ENCODE measurements around the gene ARL6IP6. TPM values are rescaled to one million over a fixed set of nuclear protein-coding genes. Genes with fewer than 3 reads are reported as not detected.
"Not testable (repeated sequence)": the region's sequence is repeated elsewhere in the genome, so short reads cannot be mapped to it uniquely, and the experiment has no call there.

ARL6IP6 gene
- total RNA-seq, 1 donor, result 19.4 TPM

- peaks cover 24% of the 10 kb centered on the region for H3K4me1 ChIP-seq (ENCODE audit: insufficient read depth, low read length)
- H3K27me3 ChIP-seq (ENCODE audit: insufficient read depth, low read length), result no peaks in the 10 kb centered on the region
- H3K4me3 ChIP-seq (ENCODE audit: low read length), result no peak overlapping the region
- no peaks in the 10 kb centered on the region for H3K9me3 ChIP-seq (ENCODE audit: low read depth, low read length)
Measured at GRCh38 chr2:152715112-152715511, 3.3 kb upstream of the ARL6IP6 start.

- Histone ChIP-seq H3K4me3 (ENCODE audit: low read length) (no peak overlapping the region), H3K4me1 (ENCODE audit: insufficient read depth, low read length) (peaks cover 30% of the 10 kb centered on the region), H3K9me3 (ENCODE audit: low read depth, low read length) (no peaks in the 10 kb centered on the region), H3K27me3 (ENCODE audit: insufficient read depth, low read length) (no peaks in the 10 kb centered on the region)
Measured at GRCh38 chr2:152715854-152716428, 2.5 kb upstream of the ARL6IP6 start.

- H3K9me3 ChIP-seq (ENCODE audit: low read depth, low read length), result no peaks in the 10 kb centered on the region
- H3K4me1 ChIP-seq (ENCODE audit: insufficient read depth, low read length), result peaks cover 32% of the 10 kb centered on the region
- peak overlapping the region; percentile 95 for H3K4me3 ChIP-seq (ENCODE audit: low read length)
- H3K27me3 ChIP-seq (ENCODE audit: insufficient read depth, low read length), result no peaks in the 10 kb centered on the region
Measured at GRCh38 chr2:152716805-152717227, 1.6 kb upstream of the ARL6IP6 start.

GRCh38 chr2:152717228-152718075 lies 968 bp upstream of the ARL6IP6 start, which contains the start of gene PRPF40A:
TSS of gene PRPF40A (minus strand) at chr2:152717461. CDS start at chr2:152717439, 22 bp downstream.
- H3K4me3 ChIP-seq (ENCODE audit: low read length), result peak within 1 kb of the TSS; percentile 95
- H3K9me3 ChIP-seq (ENCODE audit: low read depth, low read length), result no peaks in the 10 kb centered on the region
- H3K27me3 ChIP-seq (ENCODE audit: insufficient read depth, low read length), result no peaks in the 10 kb centered on the region
- peaks cover 32% of the 10 kb centered on the region for H3K4me1 ChIP-seq (ENCODE audit: insufficient read depth, low read length)

- H3K4me1 ChIP-seq (ENCODE audit: insufficient read depth, low read length), result peaks cover 32% of the 10 kb centered on the region
- peak overlapping the region; percentile 95 for H3K4me3 ChIP-seq (ENCODE audit: low read length)
Measured at GRCh38 chr2:152718909-152719645, 657 bp downstream of the ARL6IP6 start.

GRCh38 chr2:152720794-152721193 lies 2.4 kb downstream of the ARL6IP6 start:
- peaks cover 26% of the 10 kb centered on the region for H3K4me1 ChIP-seq (ENCODE audit: insufficient read depth, low read length)
- no peaks in the 10 kb centered on the region for H3K9me3 ChIP-seq (ENCODE audit: low read depth, low read length)
- no peak overlapping the region for H3K4me3 ChIP-seq (ENCODE audit: low read length)
- H3K27me3 ChIP-seq (ENCODE audit: insufficient read depth, low read length), result no peaks in the 10 kb centered on the region

More at GRCh38 chr2:152718909-152719645, 657 bp downstream of the ARL6IP6 start:
- H3K9me3 ChIP-seq (ENCODE audit: low read depth, low read length), result no peaks in the 10 kb centered on the region
- no peaks in the 10 kb centered on the region for H3K27me3 ChIP-seq (ENCODE audit: insufficient read depth, low read length)

- H3K9me3 ChIP-seq (ENCODE audit: low read depth, low read length); H3K4me3 ChIP-seq (ENCODE audit: low read length); H3K27me3 ChIP-seq (ENCODE audit: insufficient read depth, low read length): not testable (repeated sequence)
Measured at GRCh38 chr2:152722639-152723038, 4.2 kb downstream of the ARL6IP6 start.

GRCh38 chr2:152723918-152724317 lies 5.5 kb downstream of the ARL6IP6 start:
- H3K4me3 ChIP-seq (ENCODE audit: low read length), result no peak overlapping the region
- no peaks in the 10 kb centered on the region for H3K27me3 ChIP-seq (ENCODE audit: insufficient read depth, low read length)
- H3K4me1 ChIP-seq (ENCODE audit: insufficient read depth, low read length), result peaks cover 20% of the 10 kb centered on the region
- H3K9me3 ChIP-seq (ENCODE audit: low read depth, low read length), result no peaks in the 10 kb centered on the region

More at GRCh38 chr2:152722639-152723038, 4.2 kb downstream of the ARL6IP6 start:
- peaks cover 21% of the 10 kb centered on the region for H3K4me1 ChIP-seq (ENCODE audit: insufficient read depth, low read length)

- peaks cover 23% of the 10 kb centered on the region for H3K4me1 ChIP-seq (ENCODE audit: insufficient read depth, low read length)
- no peak overlapping the region for H3K4me3 ChIP-seq (ENCODE audit: low read length)
- H3K9me3 ChIP-seq (ENCODE audit: low read depth, low read length), result no peaks in the 10 kb centered on the region
- H3K27me3 ChIP-seq (ENCODE audit: insufficient read depth, low read length), result no peaks in the 10 kb centered on the region
Measured at GRCh38 chr2:152729844-152730243, 11.4 kb downstream of the ARL6IP6 start.

GRCh38 chr2:152730591-152731333 lies 12.3 kb downstream of the ARL6IP6 start:
- Histone ChIP-seq H3K9me3 (ENCODE audit: low read depth, low read length) (no peaks in the 10 kb centered on the region), H3K4me3 (ENCODE audit: low read length) (no peak overlapping the region), H3K27me3 (ENCODE audit: insufficient read depth, low read length) (no peaks in the 10 kb centered on the region), H3K4me1 (ENCODE audit: insufficient read depth, low read length) (peaks cover 23% of the 10 kb centered on the region)

GRCh38 chr2:152737509-152737908 lies 19.1 kb downstream of the ARL6IP6 start:
- not testable (repeated sequence) for H3K4me3 ChIP-seq (ENCODE audit: low read length); H3K4me1 ChIP-seq (ENCODE audit: insufficient read depth, low read length); H3K9me3 ChIP-seq (ENCODE audit: low read depth, low read length); H3K27me3 ChIP-seq (ENCODE audit: insufficient read depth, low read length)

- H3K4me1 ChIP-seq (ENCODE audit: insufficient read depth, low read length), result no peaks in the 10 kb centered on the region
- H3K9me3 ChIP-seq (ENCODE audit: low read depth, low read length), result no peaks in the 10 kb centered on the region
- no peak overlapping the region for H3K4me3 ChIP-seq (ENCODE audit: low read length)
- no peaks in the 10 kb centered on the region for H3K27me3 ChIP-seq (ENCODE audit: insufficient read depth, low read length)
Measured at GRCh38 chr2:152738438-152738837, 20.0 kb downstream of the ARL6IP6 start.

GRCh38 chr2:152739705-152740104 lies 21.3 kb downstream of the ARL6IP6 start:
- H3K9me3 ChIP-seq (ENCODE audit: low read depth, low read length); H3K27me3 ChIP-seq (ENCODE audit: insufficient read depth, low read length); H3K4me1 ChIP-seq (ENCODE audit: insufficient read depth, low read length); H3K4me3 ChIP-seq (ENCODE audit: low read length): not testable (repeated sequence)

GRCh38 chr2:152740743-152741328 lies 22.4 kb downstream of the ARL6IP6 start:
- Histone ChIP-seq H3K27me3 (ENCODE audit: insufficient read depth, low read length) (no peaks in the 10 kb centered on the region), H3K4me1 (ENCODE audit: insufficient read depth, low read length) (no peaks in the 10 kb centered on the region), H3K9me3 (ENCODE audit: low read depth, low read length) (no peaks in the 10 kb centered on the region), H3K4me3 (ENCODE audit: low read length) (no peak overlapping the region)

Measured in mononuclear cell (primary cell).